MCF 10A (cell line): Measurements from ENCODE around the gene AWAT2. TPM values are rescaled to one million over a fixed set of nuclear protein-coding genes. Genes with fewer than 3 reads are reported as not detected.
"Not testable (repeated sequence)": the region's sequence is repeated elsewhere in the genome, so short reads cannot be mapped to it uniquely, and the experiment has no call there.

ENCODE experiments used
- BruUV-seq: library from RNA; stranded (reverse); fragments of 400-500 nt; replicated peaks from 2 replicates; lab custom pipeline; 2021; lab: Mats Ljungman, UMichigan
- CTCF ChIA-PET: fragments of 300-600 bp; sonication (Branson Sonifier 250); formaldehyde crosslinking; extraction: SDS; loops from one replicate; lab custom pipeline; 2021; ENCODE audit warnings: antibody characterized with exemption, inconsistent platforms; lab: Yijun Ruan, JAX
- POLR2A ChIA-PET: fragments of 300-600, 350-650 bp; sonication (Branson Sonifier 250); formaldehyde crosslinking; extraction: SDS; loops from one replicate; lab custom pipeline; 2020; ENCODE audit warnings: antibody characterized with exemption, inconsistent platforms; lab: Yijun Ruan, JAX
- DNase-seq: peaks from one replicate; pipeline ENCODE4 v3.0.0-alpha.2; 2018; ENCODE audit not compliant: unreplicated experiment
- H3K27ac Mint-ChIP-seq: one replicate; pipeline ENCODE4 v1.8.0; 2022; ENCODE audit warnings: mild to moderate bottlenecking, low read depth, mixed read lengths; ENCODE audit not compliant: unreplicated experiment
- H3K27me3 Mint-ChIP-seq: one replicate; pipeline ENCODE4 v1.8.0; 2022; ENCODE audit warnings: mixed read lengths; ENCODE audit not compliant: insufficient read depth, unreplicated experiment
- H3K36me3 Mint-ChIP-seq: one replicate; pipeline ENCODE4 v1.8.0; 2022; ENCODE audit warnings: mild to moderate bottlenecking, moderate library complexity, mixed read lengths; ENCODE audit not compliant: insufficient read depth, unreplicated experiment
- H3K4me1 Mint-ChIP-seq: one replicate; pipeline ENCODE4 v1.8.0; 2022; ENCODE audit warnings: mixed read lengths; ENCODE audit not compliant: insufficient read depth, unreplicated experiment
- H3K4me3 Mint-ChIP-seq: one replicate; pipeline ENCODE4 v1.8.0; 2022; ENCODE audit warnings: mild to moderate bottlenecking, moderate library complexity, mixed read lengths; ENCODE audit not compliant: unreplicated experiment
- H3K9me3 Mint-ChIP-seq: one replicate; pipeline ENCODE4 v1.8.0; 2022; ENCODE audit warnings: mixed read lengths; ENCODE audit not compliant: unreplicated experiment
- CTCF ChIP-seq: fragments of 200-600 bp; IDR thresholded peaks from one replicate; pipeline ENCODE4 v1.8.0; 2022; ENCODE audit warnings: antibody characterized with exemption, mild to moderate bottlenecking; ENCODE audit not compliant: unreplicated experiment
- intact Hi-C: fragments of 100-400 bp; cut with micrococcal nuclease; formaldehyde crosslinking; loops from 2 replicates; pipeline ENCODE4 v1.14.1; 2022
- total RNA-seq: library from RNA; stranded (reverse); gene quantifications from 2 replicates; pipeline ENCODE4 v1.2.3, GENCODE V29; 2022

Gene AWAT2
- total RNA-seq, 1 experiment from 2014 or later = 0.14 TPM

GRCh38 chrX:70001269-70001668, 48.5 kb downstream of the AWAT2 start:
- H3K4me3 Mint-ChIP-seq = no peak overlapping the region
- POLR2A ChIA-PET = no interaction called here
- CTCF ChIA-PET = no interaction called here
- H3K9me3 Mint-ChIP-seq = peaks cover 15% of the 10 kb centered on the region
- BruUV-seq = no TSS peak
- H3K4me1 Mint-ChIP-seq = no peaks in the 10 kb centered on the region
- no peak overlapping the region for H3K27ac Mint-ChIP-seq
- no peak for DNase-seq
- H3K27me3 Mint-ChIP-seq = peaks cover 38% of the 10 kb centered on the region
- no peak for TF ChIP-seq CTCF
- no peaks in the 10 kb centered on the region for H3K36me3 Mint-ChIP-seq
- intact Hi-C loops = no loop called here

- H3K4me3 Mint-ChIP-seq, DNase-seq, H3K36me3 Mint-ChIP-seq, POLR2A ChIA-PET, BruUV-seq, H3K4me1 Mint-ChIP-seq, H3K27ac Mint-ChIP-seq, CTCF ChIA-PET, intact Hi-C loops: not testable (repeated sequence)
- Mint-ChIP-seq H3K27me3 (peaks cover 40% of the 10 kb centered on the region), H3K9me3 (peaks cover 15% of the 10 kb centered on the region)
These were observed 51.4 kb downstream of the AWAT2 start for GRCh38 chrX:69998299-69998698.

- CTCF ChIA-PET = no interaction called here
These were observed 53.6 kb downstream of the AWAT2 start for GRCh38 chrX:69996113-69996468.

GRCh38 chrX:69995362-69996112, 54.2 kb downstream of the AWAT2 start:
- no peaks in the 10 kb centered on the region for H3K4me1 Mint-ChIP-seq
- H3K27ac Mint-ChIP-seq = no peak overlapping the region
- H3K27me3 Mint-ChIP-seq = peaks cover 25% of the 10 kb centered on the region
- TF ChIP-seq CTCF = no peak
- BruUV-seq = no TSS peak
- H3K36me3 Mint-ChIP-seq = no peaks in the 10 kb centered on the region
- peaks cover 15% of the 10 kb centered on the region for H3K9me3 Mint-ChIP-seq
- ChIA-PET CTCF (no interaction called here), POLR2A (no interaction called here)
- DNase-seq = no peak
- intact Hi-C loops = no loop called here
- H3K4me3 Mint-ChIP-seq = no peak overlapping the region

More at GRCh38 chrX:69996113-69996468, 53.6 kb downstream of the AWAT2 start:
- intact Hi-C loops = no loop called here
- Mint-ChIP-seq H3K27ac (no peak overlapping the region), H3K36me3 (no peaks in the 10 kb centered on the region), H3K4me1 (no peaks in the 10 kb centered on the region), H3K27me3 (peaks cover 25% of the 10 kb centered on the region), H3K9me3 (peaks cover 15% of the 10 kb centered on the region), H3K4me3 (no peak overlapping the region)
- TF ChIP-seq CTCF = no peak
- no peak for DNase-seq
- BruUV-seq = no TSS peak
- POLR2A ChIA-PET = no interaction called here
